Measurements from ENCODE around the gene RNF208. TPM values are rescaled to one million over a fixed set of nuclear protein-coding genes. Genes with fewer than 3 reads are reported as not detected.

The RNF208 gene
- polyA plus RNA-seq, 3 donors, result 1.5 TPM; not detected in 2

DNA sequence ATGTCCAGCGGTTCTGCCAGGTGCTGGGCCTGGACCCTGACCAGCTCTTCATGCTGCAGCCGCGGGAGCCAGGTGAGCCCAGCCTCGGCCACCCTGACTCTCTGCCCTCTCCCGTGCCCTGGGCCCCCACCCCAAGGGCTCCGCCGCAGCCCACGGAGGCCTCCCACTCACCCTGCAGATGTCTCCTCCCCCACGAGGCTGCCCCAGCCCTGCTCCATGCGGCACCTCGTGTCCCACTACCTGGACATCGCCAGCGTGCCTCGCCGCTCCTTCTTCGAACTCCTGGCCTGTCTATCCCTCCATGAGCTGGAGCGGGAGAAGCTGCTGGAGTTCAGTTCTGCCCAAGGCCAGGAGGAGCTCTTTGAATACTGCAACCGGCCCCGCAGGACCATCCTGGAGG is 7.4 kb downstream of the RNF208 start:
- H3K9ac ChIP-seq (ENCODE audit: insufficient read depth, low read length, poor library complexity, severe bottlenecking), result no peak overlapping the region
- no peak overlapping the region for H2AFZ ChIP-seq (ENCODE audit: insufficient read depth, low read depth, low read length, poor library complexity, severe bottlenecking)
- H3K4me3 ChIP-seq (replicated peaks in 1 of 3; ENCODE audit: low read depth in 2 of 3, low read length in 3 of 3), result no peak overlapping the region
- H3K27ac ChIP-seq (ENCODE audit: low read depth in 1 of 2, low read length in 2 of 2), result no peak overlapping the region
- H4K20me1 ChIP-seq (ENCODE audit: insufficient read depth, low read length), result no peaks in the 10 kb centered on the region
- WGBS (ENCODE audit: insufficient coverage), result 99% methylated on average over 14 of the region's 19 CpGs
- H3K4me2 ChIP-seq (replicated peaks; ENCODE audit: extremely low read depth, low read length, poor library complexity, severe bottlenecking), result no peak overlapping the region
- TF ChIP-seq, protein P1, sequence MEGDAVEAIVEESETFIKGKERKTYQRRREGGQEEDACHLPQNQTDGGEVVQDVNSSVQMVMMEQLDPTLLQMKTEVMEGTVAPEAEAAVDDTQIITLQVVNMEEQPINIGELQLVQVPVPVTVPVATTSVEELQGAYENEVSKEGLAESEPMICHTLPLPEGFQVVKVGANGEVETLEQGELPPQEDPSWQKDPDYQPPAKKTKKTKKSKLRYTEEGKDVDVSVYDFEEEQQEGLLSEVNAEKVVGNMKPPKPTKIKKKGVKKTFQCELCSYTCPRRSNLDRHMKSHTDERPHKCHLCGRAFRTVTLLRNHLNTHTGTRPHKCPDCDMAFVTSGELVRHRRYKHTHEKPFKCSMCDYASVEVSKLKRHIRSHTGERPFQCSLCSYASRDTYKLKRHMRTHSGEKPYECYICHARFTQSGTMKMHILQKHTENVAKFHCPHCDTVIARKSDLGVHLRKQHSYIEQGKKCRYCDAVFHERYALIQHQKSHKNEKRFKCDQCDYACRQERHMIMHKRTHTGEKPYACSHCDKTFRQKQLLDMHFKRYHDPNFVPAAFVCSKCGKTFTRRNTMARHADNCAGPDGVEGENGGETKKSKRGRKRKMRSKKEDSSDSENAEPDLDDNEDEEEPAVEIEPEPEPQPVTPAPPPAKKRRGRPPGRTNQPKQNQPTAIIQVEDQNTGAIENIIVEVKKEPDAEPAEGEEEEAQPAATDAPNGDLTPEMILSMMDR (IDR thresholded peaks at IDR 0.05), result no peak
- H3K27me3 ChIP-seq (ENCODE audit: control insufficient read depth in 2 of 2, insufficient read depth in 2 of 2, low read length in 2 of 2), result no peaks in the 10 kb centered on the region
- peaks cover 30 to 41% of the 10 kb centered on the region in 2 donors for H3K36me3 ChIP-seq (replicated peaks in 1 of 2; ENCODE audit: control insufficient read depth in 1 of 2, insufficient read depth in 2 of 2, low read length in 2 of 2)
- peaks cover 19 to 47% of the 10 kb centered on the region in 2 donors for H3K36me3 Mint-ChIP-seq
- no peaks in the 10 kb centered on the region for H3K9me3 ChIP-seq (replicated peaks in 1 of 2; ENCODE audit: control insufficient read depth in 1 of 2, insufficient read depth in 1 of 2, low read length in 2 of 2)
- H3K4me1 ChIP-seq (ENCODE audit: control insufficient read depth in 1 of 2, insufficient read depth in 2 of 2, low read length in 2 of 2), result peaks cover 4 to 19% of the 10 kb centered on the region in 2 donors
- H3K27ac Mint-ChIP-seq, result no peak overlapping the region
- H3K4me3 Mint-ChIP-seq, result no peak overlapping the region
- H3K9me3 Mint-ChIP-seq, result no peaks in the 10 kb centered on the region
- H3K79me2 ChIP-seq (ENCODE audit: insufficient read depth, low read length), result no peaks in the 10 kb centered on the region
- peaks cover 5% of the 10 kb centered on the region for H3K4me1 Mint-ChIP-seq
- H3K27me3 Mint-ChIP-seq (ENCODE audit: low read depth in 3 of 3), result peaks cover 0 to 4% (median 0%) of the 10 kb centered on the region in 3 donors
- DNase-seq, result no peak
- intact Hi-C loops (cut with micrococcal nuclease), result no loop called here

DNA sequence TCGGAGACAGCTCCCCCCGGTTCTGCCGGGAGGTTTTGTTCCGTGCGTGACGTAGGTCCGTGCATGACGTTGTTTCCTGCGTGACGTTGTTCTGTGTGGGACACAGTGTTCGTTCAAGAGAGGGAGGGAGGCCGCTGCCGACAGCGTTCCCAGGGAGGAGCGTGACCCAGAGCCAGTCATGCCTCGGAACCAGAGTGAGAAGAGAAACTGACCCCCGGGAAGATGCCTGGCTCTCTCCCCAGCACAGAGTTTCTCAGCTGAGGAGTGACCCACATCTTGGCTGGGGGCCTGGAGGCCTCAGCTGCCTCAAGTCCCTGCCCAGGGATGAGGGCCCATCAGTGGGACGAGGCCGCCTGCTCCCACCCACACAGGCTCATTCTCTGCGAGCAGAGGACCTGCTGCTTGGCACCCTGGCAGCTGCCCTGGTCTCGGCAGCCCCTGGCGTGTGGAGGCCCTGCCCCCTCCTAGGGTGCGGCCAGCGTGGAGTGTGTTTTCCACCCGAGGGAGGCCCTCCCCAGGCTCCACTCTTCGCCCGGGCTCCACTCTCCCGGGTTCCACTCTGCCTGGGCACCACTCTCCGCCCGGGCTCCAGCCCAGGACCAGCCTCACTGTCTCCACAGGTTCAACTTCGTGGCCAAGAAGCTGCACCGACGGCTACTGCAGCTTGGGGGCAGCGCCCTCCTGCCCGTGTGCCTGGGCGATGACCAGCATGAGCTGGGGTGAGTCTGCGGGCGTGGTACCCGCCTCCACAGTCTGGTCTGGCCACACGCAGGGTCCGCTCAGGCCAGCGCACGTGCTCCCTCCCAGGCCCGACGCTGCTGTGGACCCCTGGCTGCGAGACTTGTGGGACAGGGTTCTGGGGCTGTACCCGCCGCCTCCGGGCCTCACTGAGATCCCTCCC is 8.6 kb downstream of the RNF208 start:
- Histone ChIP-seq H3K9me3 (replicated peaks in 1 of 2; ENCODE audit: control insufficient read depth in 1 of 2, insufficient read depth in 1 of 2, low read length in 2 of 2) (no peaks in the 10 kb centered on the region), H3K27me3 (ENCODE audit: control insufficient read depth in 2 of 2, insufficient read depth in 2 of 2, low read length in 2 of 2) (no peaks in the 10 kb centered on the region), H3K4me2 (replicated peaks; ENCODE audit: extremely low read depth, low read length, poor library complexity, severe bottlenecking) (no peak overlapping the region), H3K4me1 (ENCODE audit: control insufficient read depth in 1 of 2, insufficient read depth in 2 of 2, low read length in 2 of 2) (peaks cover 0 to 10% of the 10 kb centered on the region in 2 donors), H3K4me3 (replicated peaks in 1 of 3; ENCODE audit: low read depth in 2 of 3, low read length in 3 of 3) (no peak overlapping the region), H2AFZ (ENCODE audit: insufficient read depth, low read depth, low read length, poor library complexity, severe bottlenecking) (no peak overlapping the region), H3K27ac (ENCODE audit: low read depth in 1 of 2, low read length in 2 of 2) (no peak overlapping the region), H3K79me2 (ENCODE audit: insufficient read depth, low read length) (no peaks in the 10 kb centered on the region), H3K36me3 (replicated peaks in 1 of 2; ENCODE audit: control insufficient read depth in 1 of 2, insufficient read depth in 2 of 2, low read length in 2 of 2) (peaks cover 34 to 52% of the 10 kb centered on the region in 2 donors), H4K20me1 (ENCODE audit: insufficient read depth, low read length) (no peaks in the 10 kb centered on the region), H3K9ac (ENCODE audit: insufficient read depth, low read length, poor library complexity, severe bottlenecking) (no peak overlapping the region)
- Mint-ChIP-seq H3K4me1 (peaks cover under 1% of the 10 kb centered on the region), H3K9me3 (no peaks in the 10 kb centered on the region), H3K4me3 (no peak overlapping the region), H3K27ac (peak overlapping the region in 1 of 7 donors; percentile 50), H3K36me3 (peaks cover 27 to 58% of the 10 kb centered on the region in 2 donors), H3K27me3 (ENCODE audit: low read depth in 3 of 3) (peaks cover 0 to 4% (median 0%) of the 10 kb centered on the region in 3 donors)
- TF ChIP-seq, protein P1 (IDR thresholded peaks at IDR 0.05), result peak; percentile 9
- intact Hi-C loops (cut with micrococcal nuclease), result no loop called here
- 93% methylated on average over 49 of the region's 49 CpGs for WGBS (ENCODE audit: insufficient coverage)
- DNase-seq, result no peak
